Measurements from ENCODE around the gene CA11. TPM values are rescaled to one million over a fixed set of nuclear protein-coding genes. Genes with fewer than 3 reads are reported as not detected.
A peak's percentile ranks its signal among the peaks of the same experiment; 100 is the strongest.

Gene CA11
- total and polyA plus RNA-seq, 9 of the 15 experiments (the other 6 are each of a cell fraction or from before 2014, with no cell fraction given), result 2.9 to 19.9 (median 8.3) TPM

GRCh38 chr19:48634424-48635262, 11.3 kb downstream of the CA11 start (continued):
- TF ChIP-seq RREB1 (CRISPR knock-in tag; IDR thresholded peaks at IDR 0.05) (no peak), NR2C2 (CRISPR knock-in tag; IDR thresholded peaks at IDR 0.05) (no peak), NR2C2 (tag; IDR thresholded peaks at IDR 0.05) (no peak), ARID3B (CRISPR knock-in tag; IDR thresholded peaks at IDR 0.05; ENCODE audit: borderline replicate concordance) (no peak), ETS1 (conservative IDR thresholded peaks at IDR 0.05; ENCODE audit: control insufficient read depth, low read depth, low read length) (no peak), PRMT5 (CRISPR knock-in tag; IDR thresholded peaks at IDR 0.05) (no peak), POLR2A (conservative IDR thresholded peaks at IDR 0.05) (peak; percentile 81), THAP7 (CRISPR knock-in tag; IDR thresholded peaks at IDR 0.05) (no peak), HNRNPL (IDR thresholded peaks at IDR 0.05; ENCODE audit: low read depth, low read length) (no peak), ADNP (tag; IDR thresholded peaks at IDR 0.05) (no peak), CAMTA2 (CRISPR knock-in tag; conservative IDR thresholded peaks at IDR 0.05) (no peak), KLF16 (IDR thresholded peaks at IDR 0.05) (no peak), NR2C1 (IDR thresholded peaks at IDR 0.05) (0 out of 2 replicates have a peak, but pooled peaks have one; percentile 60), NR2C1 (tag; IDR thresholded peaks at IDR 0.05) (peak; percentile 26; the same call in 1 of the 2 replicates), ZNF175 (CRISPR knock-in tag; IDR thresholded peaks at IDR 0.05; ENCODE audit: low read depth) (no peak), ZNF408 (CRISPR knock-in tag; IDR thresholded peaks at IDR 0.05; ENCODE audit: low read depth) (no peak), SAFB (IDR thresholded peaks at IDR 0.05; ENCODE audit: borderline replicate concordance, low read depth, low read length) (no peak), ZNF174 (CRISPR knock-in tag; IDR thresholded peaks at IDR 0.05) (no peak), NR4A1 (CRISPR knock-in tag; IDR thresholded peaks at IDR 0.05) (peak; percentile 85; the same call in 1 of the 2 replicates), NR4A1 (tag; IDR thresholded peaks at IDR 0.05) (0 out of 2 replicates have a peak, but pooled peaks have one; percentile 47)

Data from K562 (cell line).